Measurements from ENCODE around the gene FRMD8. TPM values are rescaled to one million over a fixed set of nuclear protein-coding genes. Genes with fewer than 3 reads are reported as not detected.

FRMD8 gene
- total RNA-seq, 4 donors from 2014 or later: 30.4 to 37.3 (median 34.7) TPM

DNA sequence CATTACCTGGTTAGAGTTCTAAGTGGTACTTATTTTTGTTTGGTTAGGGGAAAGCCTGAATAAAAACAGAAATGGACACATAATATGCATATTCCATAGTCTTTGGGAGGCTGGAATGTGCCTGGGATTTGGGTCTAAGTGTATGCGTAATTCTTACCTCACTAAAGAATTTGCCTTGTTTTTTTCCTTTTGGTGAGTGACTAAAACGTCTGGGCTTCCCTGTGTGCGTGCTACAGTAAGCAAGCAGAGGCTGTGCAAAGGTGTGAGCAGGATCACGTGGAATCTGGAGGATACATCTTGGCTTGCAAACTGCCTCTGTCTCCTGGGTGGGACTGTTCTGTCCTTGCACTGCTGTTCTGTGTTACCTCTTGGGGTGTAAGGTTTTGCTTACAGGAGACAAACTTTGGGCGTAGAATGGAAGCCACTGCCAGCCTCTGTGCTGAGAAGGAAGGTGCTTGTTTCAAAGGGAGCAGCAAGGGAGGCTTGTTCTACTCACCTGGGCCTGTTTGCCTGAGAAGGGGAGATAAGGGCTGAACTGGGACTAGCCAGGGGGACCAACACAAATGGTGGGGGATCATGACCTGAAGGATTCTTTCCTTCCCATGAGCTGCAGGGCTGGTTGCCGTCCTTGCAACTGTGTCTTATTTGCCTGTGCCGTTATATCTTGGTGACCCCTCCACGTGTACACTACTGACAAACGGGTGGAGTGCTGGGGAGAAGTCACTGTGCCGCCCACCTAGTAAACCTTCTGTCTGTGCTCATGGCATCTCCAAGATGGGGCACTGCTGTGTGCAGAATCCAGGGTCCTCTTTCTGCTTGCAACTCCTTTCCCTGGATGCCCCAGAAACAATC, 40.6 kb downstream of the FRMD8 start:
- H3K36me3 ChIP-seq: peaks cover 15 to 75% (median 24%) of the 10 kb centered on the region in 4 donors
- DNase-seq (ENCODE audit: extremely low spot score): no peak
- H3K4me3 ChIP-seq: peak overlapping the region; percentile 71 to 81 (median 74)
- WGBS: 7% methylated on average over 10 of the region's 10 CpGs
- H3K27ac ChIP-seq (replicated peaks in 1 of 4): peak overlapping the region; percentile 97 to 99 (median 99)
- no peaks in the 10 kb centered on the region for H3K9me3 ChIP-seq
- H3K4me1 ChIP-seq: peaks cover 42 to 58% (median 56%) of the 10 kb centered on the region in 4 donors
- H3K27me3 ChIP-seq: no peaks in the 10 kb centered on the region
- TF ChIP-seq EP300 (IDR thresholded peaks at IDR 0.05) (no peak), POLR2A (IDR thresholded peaks at IDR 0.05; ENCODE audit: low read depth) (peak; percentile 50), POLR2AphosphoS5 (IDR thresholded peaks at IDR 0.05) (peak in 1 of 2 donors; percentile 45)
- intact Hi-C loops (cut with DNase I): no loop called here

DNA sequence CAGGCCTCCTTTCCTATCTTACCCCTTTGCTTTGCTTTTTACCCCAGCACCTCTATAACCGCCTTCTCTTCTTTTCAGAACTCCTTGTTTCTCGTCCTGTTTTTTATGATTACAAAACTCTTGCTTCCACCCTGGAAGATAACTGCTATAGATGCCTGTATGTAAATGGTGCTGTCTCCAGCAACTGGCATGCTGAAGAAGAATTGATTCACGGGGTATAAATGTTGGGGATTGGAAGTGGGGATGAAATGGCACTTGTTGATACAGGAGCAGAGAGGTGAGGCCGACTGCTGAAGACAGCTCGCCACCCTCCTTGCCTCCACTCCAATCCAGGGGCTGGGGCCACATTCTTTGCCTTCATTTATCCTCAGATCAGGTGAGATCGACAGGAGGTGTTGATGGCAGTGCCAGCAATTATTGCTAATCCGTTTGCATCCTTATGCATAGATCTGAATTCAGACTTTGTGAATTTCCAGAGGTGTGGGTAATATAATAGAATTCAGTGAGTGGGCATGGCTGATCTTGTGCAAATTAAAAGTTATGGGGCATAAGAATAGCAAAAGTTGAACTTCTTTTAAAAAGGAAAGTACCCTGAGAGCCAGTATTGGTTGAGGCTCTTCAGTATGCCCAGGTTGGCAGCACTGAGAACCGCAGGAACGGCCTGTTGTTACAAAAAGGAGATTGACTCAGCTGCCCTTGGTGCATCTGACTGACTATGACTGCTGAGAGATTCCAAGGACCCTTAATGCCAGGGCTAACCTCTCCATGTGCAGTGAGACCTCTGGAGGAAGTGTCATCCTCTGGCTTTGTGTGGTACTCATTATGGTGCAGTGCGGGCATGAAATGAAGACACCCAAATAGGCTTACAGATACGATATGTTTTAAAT, 41.5 kb downstream of the FRMD8 start:
- 14% methylated on average over 11 of the region's 11 CpGs for WGBS
- peaks cover 49 to 66% (median 65%) of the 10 kb centered on the region in 4 donors for H3K4me1 ChIP-seq
- DNase-seq (ENCODE audit: extremely low spot score): no peak

DNA sequence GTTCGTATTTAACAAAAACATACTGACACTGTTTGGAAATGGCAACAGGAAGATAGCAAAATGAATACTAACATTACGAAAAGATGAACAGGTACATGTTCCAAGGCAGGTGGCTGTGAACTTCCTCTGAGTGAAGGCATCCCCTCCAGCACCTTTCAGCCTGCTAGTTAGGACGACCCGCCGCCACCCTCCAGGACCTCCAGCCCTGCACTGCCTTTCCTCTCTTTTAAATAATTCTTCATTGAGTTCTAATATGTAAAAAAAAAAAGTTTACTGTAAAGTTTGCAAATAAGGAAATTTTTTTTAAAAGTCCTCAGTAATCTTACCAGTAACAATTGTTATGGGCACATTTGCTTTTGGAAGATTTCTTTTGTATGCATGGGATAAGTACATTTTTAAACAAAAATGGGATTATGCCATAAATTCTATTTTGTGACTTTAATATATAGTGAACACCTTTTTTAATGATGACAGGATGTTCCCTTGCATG, 42.2 kb downstream of the FRMD8 start:
- peak overlapping the region; percentile 97 to 99 (median 99) for H3K27ac ChIP-seq (replicated peaks in 1 of 4)
- no peaks in the 10 kb centered on the region for H3K9me3 ChIP-seq
- TF ChIP-seq POLR2AphosphoS5 (IDR thresholded peaks at IDR 0.05): no peak
- no peak for TF ChIP-seq EP300 (IDR thresholded peaks at IDR 0.05)
- TF ChIP-seq POLR2A (IDR thresholded peaks at IDR 0.05; ENCODE audit: low read depth): no peak
- no peak for TF ChIP-seq CTCF (IDR thresholded peaks at IDR 0.05)
- H3K4me1 ChIP-seq: peaks cover 54 to 73% (median 72%) of the 10 kb centered on the region in 4 donors
- WGBS: 9% methylated on average over 5 of the region's 5 CpGs
- peaks cover 15 to 85% (median 27%) of the 10 kb centered on the region in 4 donors for H3K36me3 ChIP-seq
- no peaks in the 10 kb centered on the region for H3K27me3 ChIP-seq
- no peak for DNase-seq (ENCODE audit: extremely low spot score)
- intact Hi-C loops (cut with DNase I): no loop called here
- H3K4me3 ChIP-seq: peak overlapping the region; percentile 71 to 81 (median 74)

More for the DNA sequence above, 41.5 kb downstream of the FRMD8 start:
- TF ChIP-seq POLR2AphosphoS5 (IDR thresholded peaks at IDR 0.05) (peak in 1 of 2 donors; percentile 63), POLR2A (IDR thresholded peaks at IDR 0.05; ENCODE audit: low read depth) (no peak), EP300 (IDR thresholded peaks at IDR 0.05) (no peak), CTCF (IDR thresholded peaks at IDR 0.05) (no peak)
- Histone ChIP-seq H3K36me3 (peaks cover 15 to 84% (median 26%) of the 10 kb centered on the region in 4 donors), H3K4me3 (peak overlapping the region; percentile 71 to 81 (median 74)), H3K9me3 (no peaks in the 10 kb centered on the region), H3K27ac (replicated peaks in 1 of 4) (peak overlapping the region; percentile 97 to 99 (median 99)), H3K27me3 (no peaks in the 10 kb centered on the region)
- intact Hi-C loops (cut with DNase I): no loop called here

DNA sequence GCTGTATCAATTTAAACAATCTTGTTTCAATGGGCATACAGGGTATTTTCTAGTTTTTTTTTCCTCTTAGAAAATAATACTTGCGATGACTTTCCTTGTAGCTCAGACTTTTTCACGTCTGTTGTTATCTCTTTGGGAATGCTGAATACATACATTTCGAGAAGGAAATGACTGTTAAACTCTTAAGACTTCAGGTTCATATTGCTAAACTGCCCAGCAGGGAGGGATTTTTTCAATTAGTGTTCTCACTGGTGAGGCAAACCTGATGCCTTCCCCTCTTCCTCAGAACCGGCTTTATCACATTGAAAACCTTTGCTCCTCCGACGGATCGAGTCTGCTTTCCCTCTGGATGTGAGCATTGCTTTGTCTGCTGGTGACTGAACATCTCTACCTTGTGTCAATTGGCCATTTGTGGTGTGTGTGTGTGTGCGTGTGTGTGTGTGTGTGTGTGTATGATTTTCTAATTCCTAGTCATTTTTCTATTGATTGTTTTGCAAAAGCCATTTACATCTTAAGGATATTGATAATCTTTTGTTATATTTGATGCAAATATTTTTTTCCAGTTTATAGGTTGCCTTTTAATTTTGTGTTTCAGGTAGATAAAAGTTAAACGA, 42.7 kb downstream of the FRMD8 start:
- H3K27ac ChIP-seq (replicated peaks in 1 of 4): peak overlapping the region; percentile 97 to 99 (median 99)
- H3K36me3 ChIP-seq: peaks cover 18 to 85% (median 32%) of the 10 kb centered on the region in 4 donors
- no peaks in the 10 kb centered on the region for H3K9me3 ChIP-seq
- peaks cover 56 to 79% (median 77%) of the 10 kb centered on the region in 4 donors for H3K4me1 ChIP-seq
- H3K27me3 ChIP-seq: no peaks in the 10 kb centered on the region
- TF ChIP-seq CTCF (IDR thresholded peaks at IDR 0.05) (no peak), POLR2A (IDR thresholded peaks at IDR 0.05; ENCODE audit: low read depth) (peak; percentile 21), POLR2AphosphoS5 (IDR thresholded peaks at IDR 0.05) (peak in 1 of 2 donors; percentile 79)
- 8% methylated on average over 9 of the region's 9 CpGs for WGBS
- intact Hi-C loops (cut with DNase I): no loop called here
- no peak for DNase-seq (ENCODE audit: extremely low spot score)
- peak overlapping the region; percentile 71 to 81 (median 74) for H3K4me3 ChIP-seq
